ENCODE results near the gene ST6GALNAC4.

Gene ST6GALNAC4

DNA sequence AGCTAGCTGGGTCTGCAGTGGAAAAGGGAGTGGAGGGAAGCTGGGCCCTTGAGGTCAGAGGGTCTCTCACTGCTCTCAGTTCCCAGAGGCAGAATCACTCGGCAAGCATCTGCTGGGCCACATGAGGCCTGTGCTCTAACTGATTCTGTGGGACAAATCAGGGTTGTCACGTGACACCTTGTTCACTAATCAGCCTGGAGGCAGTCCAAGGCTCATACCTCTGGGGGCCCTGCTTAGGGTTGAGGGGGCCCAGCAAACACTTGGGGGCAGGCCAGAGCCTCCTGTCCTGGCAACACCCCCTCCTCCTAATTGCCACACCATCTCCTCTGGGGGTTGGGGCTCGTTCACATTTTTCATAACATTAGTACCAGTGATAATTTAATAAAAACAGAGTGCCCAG, 29.9 kb upstream of the ST6GALNAC4 start:
- no peak for DNase-seq

DNA sequence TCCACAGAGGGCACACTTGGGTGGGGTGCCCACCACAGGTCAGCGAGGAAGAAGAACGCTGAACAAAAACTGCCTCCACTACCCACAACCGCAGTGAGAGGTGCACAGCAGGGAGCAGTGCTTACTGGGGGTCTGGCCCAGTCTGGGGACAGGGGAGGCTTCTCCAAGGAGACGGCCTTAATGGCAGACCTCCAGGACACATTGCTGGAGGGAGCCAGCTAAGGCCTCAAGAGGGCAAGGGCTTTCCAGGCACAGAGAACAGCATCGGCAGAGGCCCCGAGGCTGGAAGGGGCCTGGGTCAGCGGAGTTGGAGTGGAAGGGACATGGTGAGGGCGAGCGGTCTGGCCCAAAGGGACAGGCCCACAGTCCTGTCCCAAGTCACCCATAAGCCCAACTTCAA, 29.1 kb upstream of the ST6GALNAC4 start:
- DNase-seq: no peak

DNA sequence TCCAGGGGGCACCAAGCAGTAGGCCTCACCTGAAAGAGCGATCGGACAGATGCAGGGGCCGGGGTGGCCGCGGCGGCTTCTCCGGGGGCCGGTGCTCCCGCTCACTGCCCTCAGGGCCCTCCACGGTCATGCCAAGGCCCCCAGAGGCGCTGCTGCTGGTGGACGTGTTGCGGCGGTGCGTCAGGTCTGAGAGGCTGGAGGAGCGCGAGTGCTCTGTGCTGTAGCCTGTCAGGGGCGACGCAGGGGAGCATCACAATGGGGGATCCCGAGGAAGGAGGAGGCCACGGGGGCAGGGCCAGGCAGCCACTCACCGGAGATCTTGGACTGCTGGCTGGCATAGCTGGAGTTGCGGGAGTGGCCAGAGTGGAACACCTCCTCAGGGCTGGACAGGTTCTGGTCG, 28.5 kb upstream of the ST6GALNAC4 start:
- DNase-seq: no peak

DNA sequence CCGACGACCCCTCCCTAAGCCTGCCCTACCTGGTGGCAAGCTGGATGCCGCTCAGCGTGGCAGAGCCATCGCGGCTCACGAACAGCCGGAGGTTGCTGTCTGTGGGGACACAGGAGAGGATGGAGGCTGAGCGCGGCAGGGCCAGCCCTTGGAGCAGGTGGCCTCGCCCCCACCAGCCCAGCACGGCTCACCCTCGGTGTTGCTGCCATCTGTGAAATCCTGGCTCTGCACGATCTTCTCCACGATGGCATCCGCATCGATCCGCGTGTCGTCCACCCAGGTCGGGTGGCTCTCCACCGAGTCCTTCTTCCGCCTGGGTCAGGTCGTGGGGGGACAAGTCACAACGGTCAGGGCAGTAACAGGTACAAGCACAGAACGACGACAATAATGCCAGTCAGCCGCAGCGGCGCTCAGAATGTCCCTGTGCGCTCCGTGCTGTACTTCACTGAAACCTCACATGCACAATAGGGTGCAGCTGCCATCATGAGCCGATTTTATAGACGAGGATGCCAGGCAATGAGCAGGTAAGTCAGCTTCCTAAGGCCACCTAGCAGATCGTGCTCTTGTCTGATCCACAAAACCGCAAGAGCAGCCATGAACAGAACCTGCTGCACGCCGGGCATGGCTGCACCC, 27.9 kb upstream of the ST6GALNAC4 start:
- DNase-seq: no peak

DNA sequence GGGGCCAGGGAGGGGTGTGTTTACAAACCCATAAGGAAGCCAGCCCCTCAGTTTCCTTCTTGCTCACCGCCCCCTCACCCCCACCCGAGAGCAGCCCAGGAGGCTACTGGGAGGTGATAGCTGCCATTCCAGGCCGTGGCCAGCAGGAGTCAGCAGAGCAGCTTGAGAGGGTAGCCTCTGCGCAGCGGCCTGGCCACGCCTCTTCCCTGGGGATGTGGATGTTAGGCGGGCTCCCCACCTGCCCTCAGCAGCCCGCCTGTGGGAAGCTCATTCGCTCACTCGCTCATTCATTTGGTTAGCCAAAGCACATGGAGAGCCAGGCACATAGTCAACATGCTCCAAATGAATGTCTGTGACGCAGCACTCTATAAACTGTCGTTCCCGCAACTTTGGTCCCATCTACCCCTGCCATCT, 26.9 kb upstream of the ST6GALNAC4 start:
- peak; percentile 70 for DNase-seq

DNA sequence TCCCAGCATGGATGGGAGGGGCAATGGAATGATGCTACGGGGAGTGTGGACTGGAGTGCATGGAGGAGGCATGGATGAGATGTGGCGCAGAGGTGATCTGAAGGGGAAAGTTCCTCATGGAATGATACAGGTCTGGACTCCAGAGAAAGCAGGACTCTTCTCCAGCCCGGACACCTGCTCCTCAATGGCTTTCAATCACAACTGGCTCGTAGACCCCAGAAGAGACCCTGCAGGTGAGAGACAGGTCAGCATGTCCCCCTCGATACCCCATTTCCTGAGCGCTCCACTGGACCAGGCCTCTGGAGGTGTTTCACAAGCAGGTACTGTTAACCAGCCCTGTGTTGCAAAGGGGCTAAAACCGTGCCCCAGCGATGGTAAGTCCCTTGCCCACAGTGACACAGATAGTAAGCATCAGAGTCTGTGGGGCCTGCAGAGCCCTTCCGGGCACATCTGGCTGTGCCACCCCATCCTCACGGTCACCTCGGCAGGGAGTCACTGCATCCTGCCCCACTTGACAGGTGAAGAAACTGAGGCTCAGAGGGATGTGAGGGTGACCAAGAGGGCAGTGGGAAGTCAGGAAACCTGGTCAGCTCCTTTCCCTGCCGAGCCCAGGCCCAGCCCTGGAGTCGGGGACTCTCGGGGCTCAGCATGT, 26.3 kb upstream of the ST6GALNAC4 start:
- no peak for DNase-seq

DNA sequence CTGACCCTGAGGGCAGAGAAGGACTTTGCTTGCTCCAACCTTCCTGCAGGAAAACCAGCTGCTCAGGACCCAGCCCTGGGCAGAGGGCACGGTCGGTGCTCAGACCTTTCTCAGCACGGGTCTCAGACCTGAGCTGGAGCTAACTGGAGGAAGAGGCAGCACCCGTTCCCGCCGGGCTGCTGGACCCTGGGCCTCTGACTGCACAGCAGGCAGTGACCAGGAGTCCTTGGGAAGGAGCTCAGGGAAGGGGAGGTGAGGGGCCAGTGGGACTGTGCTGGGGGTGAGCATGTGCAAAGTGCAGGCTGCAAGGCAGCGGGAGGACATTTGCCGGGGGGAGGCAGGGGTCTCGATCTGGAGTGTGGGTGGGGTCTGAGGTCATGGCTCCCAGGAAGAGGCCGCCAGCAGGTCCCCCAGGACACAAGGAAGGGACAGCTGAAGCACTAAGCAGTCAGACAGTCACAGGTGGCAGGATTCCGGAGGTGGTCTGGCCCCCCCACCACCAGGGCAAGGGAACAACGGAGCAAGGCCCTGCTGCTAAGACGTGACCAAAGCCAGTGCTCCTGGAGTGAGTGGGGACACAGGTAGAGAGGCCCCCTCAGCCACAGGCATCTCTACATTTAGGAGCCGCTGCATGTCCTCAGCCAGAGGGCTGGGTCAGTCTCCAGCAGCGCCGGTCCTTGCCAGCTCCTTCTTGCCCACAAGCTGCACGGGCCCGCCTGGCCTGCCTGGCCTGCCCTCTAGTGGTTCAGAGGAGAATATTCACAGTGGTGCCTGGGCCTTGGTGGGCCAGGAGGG, 25.6 kb upstream of the ST6GALNAC4 start:
- DNase-seq: peak; percentile 42

DNA sequence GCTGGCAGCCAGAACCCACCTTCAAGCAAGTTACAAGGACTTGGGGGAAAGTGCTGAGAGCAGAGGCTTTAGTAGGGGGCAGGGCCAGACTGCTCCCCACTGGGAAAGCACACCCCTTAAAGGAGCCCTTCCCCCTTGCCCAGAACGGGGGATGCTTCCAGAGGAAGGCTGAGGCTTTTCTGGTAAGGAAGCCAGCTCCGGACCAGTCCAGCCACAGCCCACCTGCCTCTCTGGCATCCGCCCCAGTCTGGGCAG, 25.0 kb upstream of the ST6GALNAC4 start:
- no peak for DNase-seq

DNA sequence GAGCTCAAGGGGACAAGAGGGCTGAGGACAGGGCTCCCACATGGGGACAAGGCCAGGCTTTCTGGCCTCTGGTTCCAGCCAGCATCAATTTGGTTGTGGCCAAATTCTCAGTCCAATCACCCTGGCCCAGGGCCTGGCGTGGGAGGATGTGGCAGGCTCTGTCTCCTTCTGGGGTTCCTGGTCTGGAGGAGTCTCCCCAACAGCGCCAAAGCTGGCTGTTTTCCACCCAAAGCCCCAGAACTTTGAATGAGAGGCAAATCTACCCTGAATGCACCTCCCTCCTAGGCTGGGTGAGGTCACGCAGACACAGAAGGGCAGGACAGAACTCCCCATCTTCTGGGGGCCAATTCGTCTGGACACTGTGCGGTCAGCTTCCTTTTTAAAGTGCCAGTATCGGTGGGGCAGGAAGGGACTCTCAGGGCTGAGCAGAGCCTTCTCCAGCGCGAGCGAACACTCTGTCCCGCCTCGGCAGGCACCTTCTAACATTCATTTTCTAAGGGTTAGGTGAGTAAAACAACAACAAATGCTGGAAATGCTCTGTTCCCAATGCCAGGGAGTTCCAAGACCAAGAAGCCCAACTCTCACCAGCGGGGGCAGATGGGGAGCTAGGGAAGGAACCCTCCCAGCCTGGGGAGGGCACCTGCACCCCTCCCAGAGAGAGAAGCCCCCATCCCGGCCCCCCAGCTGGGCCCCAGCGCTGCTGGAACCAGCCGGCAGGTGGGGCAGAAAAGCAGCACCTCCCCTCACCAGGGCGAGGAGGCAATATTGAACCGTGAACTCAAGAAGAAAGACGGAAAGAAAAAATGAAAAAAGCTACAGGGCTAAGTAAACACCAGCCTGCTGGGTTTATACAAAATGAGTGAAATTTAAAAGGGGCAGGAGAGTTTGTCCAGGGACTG, 24.5 kb upstream of the ST6GALNAC4 start:
- DNase-seq: no peak

DNA sequence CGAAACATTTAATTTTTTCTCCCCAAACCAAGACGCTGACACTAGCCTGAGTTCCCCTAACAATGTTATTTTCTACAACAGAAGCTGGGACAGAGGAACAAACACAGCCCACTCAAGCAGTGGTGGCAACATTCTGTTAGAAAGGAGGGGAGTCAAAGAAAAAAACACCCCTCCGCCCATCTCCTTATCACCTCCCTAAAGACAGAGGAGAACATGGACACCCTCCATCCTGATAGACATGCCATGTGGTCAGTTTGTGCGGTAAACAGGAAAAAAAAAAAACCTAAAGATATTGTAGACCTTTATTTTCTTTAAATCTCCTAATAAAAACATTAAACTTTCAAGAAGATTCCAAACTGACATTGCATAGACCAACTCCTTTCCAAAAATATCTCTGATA, 23.8 kb upstream of the ST6GALNAC4 start:
- DNase-seq: no peak

DNA sequence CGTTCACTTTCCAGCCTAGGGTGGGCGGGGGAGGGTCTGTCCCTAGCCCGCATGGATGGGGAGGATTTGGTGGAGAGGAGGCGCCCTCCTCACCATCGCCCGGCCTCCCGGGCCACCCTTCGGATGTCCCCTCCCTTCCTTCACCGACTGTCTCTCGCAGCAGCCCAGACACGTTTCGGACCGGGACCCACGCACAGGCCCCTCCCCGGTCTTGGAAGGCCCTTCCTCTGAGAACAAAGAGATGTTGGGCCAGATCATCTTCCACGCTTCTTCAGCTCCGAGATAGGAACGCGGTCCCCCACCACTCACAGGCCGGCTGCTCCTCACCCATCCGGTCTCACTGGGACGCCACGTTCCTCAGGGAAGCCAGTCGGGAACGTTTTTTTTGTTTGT, 21.5 kb upstream of the ST6GALNAC4 start:
- no peak for DNase-seq

DNA sequence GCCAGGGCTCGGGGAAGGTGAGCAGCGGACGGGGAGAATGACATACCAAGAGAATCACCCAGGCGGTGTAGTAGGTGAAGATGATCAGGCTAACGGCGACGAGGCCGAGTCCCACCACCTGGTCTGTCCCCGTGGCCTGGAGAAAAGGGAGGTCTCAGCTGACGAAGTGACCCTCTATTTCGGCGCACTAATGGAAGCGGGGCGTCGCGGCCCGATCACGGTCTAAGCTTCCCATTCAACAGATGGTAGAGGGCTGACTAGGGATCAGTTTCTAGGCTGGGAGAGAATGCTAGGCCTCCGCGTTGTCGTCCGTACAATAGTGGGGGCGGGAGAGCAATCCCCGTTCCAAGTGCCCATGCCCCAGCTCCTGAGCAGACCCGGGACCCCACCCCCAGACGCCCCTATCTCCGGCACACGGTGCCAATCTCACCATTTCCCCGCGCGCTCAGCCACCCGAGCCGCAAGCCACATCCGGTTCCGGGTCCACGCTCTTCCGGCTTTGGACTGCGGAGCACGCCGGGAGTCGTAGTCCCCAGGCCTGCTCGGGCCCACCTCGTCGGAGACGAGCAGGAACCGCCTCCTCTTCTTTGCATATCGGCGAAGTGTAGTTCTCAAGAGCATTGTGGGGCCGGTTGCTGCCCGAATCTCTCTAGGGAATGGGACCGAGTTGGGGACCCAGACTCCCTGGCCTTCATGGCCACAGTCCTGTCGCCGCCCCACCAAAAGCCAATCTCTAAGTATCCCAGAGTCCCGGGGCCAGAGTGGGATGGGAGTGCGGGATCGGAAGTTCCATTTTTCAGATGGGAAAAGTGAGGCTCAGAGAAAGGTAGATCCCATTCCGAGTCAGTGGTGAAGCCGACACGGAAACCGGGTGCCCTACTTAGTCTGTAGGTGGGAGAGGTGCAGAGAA, 20.8 kb upstream of the ST6GALNAC4 start, which contains the start of gene DPM2:
DPM2 (minus strand) TSS at position 467 of the 910 bp plus-strand sequence; CDS start at position 433, 34 bp downstream.
- DNase-seq: peak; percentile 85

DNA sequence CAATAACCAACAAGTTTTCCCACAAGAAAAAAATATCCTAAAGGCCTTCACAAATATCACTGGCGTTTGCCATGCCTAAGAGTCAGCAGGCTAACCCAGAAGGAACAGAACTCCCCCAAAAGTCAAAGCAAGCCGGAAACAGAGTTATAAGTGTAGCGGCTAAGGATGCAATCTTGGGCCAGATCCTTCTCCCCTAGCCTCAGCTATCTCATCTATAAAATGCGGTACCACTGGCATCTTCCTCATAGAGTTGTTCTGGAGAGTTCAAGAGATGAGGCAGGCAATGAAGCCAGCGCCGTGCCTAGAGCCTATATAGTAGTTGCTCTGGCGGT, 20.2 kb upstream of the ST6GALNAC4 start:
- peak; percentile 31 for DNase-seq

DNA sequence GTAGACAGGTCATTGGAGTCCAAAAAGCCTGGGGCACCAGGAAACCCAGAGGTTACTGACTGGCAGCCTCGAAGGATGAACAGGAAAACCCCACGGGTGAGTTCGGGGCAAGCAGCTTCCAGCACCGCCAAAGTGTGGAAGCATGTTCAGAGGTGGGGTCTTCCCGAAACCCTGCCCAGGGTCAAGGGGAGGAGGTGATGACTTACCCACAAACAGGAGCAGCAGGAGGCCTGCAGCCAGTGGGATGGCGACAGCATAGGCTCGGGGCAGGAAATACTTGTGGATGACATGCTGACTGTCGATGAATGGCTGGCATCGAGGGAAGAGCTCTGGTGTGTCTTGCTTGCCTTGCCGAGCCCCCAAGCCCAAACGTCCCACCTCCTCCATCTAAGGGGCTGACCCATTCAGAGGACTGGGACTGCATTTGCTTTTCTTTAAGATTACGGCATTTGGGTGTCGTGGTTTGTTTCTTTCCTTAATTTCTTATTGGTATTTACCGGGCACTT, 19.6 kb upstream of the ST6GALNAC4 start:
- no peak for DNase-seq

DNA sequence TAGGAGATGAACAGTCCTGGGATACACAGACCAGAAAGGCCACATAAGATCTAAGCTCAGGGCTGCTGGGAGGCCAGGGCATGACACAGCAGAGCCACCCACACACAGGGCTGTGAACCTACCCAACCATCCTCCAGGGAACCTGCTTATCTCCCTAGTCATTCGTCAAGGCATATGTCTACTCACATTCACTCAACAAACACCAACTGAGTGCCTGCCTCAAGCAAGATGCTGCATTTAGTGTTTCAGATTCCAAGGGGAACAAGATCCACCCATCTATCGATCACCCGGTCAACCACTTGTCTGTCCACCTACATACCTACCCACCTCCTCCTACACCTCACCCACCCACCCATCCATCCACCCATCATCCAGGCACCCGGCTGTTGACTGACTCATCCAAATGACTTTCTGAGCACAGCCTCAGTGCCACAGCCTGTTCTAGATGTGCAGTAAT, 19.0 kb upstream of the ST6GALNAC4 start:
- no peak for DNase-seq

DNA sequence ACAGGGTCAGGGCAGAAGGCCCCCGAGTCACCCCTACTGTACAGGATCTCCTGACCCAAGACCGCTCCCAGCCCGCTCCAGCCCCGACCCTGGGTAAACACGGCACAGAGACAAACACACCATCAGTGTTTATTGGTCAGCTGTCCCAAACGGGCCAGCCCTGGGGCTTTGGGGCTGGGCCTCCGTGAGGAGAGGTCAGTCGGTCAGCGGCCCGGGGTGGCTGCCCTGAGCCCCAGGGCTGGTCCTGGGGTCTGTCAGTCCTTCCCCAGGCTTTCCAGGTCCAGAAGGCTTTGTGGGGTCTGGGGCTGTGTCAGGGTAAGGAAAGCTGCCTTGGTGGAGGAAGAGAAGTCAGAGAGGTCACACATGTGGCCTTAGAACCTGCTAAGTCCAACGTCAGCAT, 18.1 kb upstream of the ST6GALNAC4 start:
- DNase-seq: no peak

DNA sequence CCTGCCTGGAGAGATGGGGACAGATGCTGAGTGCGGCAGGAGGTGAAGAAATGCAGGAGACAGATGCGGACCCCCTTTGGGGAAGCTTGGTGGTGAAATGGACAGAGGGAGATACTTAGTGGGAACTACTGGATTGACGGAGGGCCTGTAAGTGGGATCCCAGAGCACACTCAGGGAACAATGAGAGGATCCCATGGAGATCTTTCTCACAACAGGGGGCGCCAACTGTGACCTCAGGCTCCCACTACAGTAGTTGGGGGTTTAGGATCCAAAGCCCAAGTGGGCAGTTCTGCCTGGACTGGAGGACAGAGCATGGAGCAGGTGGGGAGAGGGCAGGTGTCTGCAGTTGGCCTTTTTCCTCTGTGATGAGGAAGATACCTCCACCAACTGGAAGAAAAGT, 17.4 kb upstream of the ST6GALNAC4 start:
- DNase-seq: no peak

DNA sequence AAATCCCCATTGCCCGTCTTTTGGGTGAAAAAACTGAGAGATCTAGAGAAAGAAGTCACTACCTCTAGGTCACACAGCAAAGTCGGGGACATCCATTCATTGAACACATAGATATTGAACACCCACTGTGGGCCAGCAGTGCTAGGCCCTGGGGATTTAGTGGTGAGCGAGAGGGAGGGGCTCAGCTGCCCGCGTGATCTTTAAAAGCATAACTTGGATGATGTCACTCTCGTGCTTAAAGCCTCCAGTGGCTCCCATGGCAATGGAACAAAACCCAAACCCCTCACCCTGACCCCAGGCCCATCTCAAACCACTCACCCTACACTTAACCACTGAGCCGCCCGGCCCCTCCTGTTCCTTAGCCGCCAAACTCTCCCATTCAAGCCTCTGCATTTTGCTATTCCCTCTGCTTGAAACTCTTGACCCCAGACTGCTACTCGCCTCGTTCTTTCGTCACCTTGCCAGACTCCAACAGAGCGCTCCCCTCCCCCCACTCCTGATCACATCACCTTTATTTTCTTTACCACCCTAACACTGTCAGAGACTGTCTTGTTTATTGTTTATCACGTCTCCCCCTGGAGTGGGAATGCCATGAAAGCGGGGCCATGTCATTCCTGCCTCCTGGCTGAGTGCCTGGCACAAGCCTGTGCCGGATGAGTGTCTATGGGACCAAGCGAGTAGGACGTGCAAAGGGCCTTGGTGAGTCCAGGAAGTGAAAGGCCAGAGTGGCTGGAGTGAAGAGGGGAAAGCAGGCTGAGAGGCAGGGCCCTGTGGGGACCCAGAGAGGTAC, 14.4 kb upstream of the ST6GALNAC4 start:
- no peak for DNase-seq

DNA sequence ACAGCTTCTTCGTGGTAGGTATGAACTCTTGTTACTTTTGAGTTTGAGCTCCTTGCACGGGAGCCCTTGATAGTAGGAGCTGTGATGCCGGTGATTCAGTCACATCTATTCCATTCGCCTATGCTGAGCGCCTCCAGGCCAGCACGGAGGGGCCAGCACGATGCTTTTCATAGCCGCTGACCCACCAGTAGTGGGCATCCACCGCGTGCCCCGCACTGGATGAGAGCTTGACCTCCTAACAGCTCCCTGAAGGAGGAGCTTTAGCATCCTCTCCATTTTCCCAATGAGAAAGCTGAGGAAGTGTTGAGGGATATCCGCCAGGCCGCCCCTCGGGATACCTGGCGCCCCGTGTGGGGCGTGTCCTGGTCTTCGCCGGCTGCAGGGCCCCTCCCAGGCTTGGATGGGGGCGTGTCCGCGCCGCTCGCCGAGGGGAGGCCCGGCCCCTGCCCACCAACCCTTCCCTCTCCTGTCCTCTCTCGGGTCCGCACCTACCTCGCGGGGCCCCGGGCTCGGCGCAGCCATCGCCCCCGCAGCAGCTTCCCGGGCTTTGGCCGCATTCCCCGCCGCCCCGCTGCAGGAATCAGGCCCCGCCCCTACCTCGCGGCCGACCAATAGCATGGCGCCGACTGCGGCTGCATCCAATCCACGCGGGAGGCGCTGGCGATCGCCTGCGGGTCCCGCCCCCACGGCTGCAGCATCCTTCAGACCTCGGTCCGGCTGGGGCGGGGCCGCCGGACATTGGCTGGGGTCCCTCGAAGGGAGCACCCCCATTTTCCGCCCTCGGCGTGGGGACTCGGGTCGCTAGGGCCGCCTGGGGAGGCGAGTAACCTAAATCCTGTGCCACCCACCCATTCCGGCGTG, 13.6 kb upstream of the ST6GALNAC4 start, which contains the start of gene PIP5KL1:
PIP5KL1 (minus strand) TSS at position 547 of the 861 bp plus-strand sequence; CDS start at position 522, 25 bp downstream.
- DNase-seq: peak; percentile 60

DNA sequence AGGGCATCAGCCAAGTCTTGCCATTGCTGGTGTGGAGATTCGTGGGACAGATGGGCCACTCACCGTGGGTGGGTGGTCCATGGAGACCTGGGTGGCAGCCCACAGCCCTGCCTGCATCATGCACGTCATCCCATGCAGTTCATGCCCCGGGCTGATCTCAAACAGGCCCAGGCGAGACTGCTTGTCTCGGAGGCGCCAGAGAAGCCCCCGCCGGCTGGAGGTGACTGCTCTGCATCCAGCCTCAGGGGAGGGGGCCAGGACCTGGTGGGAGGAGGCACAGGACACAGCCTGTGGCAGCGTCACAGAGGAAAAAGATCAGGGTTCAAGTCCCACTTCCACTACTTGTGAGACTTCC, 12.8 kb upstream of the ST6GALNAC4 start:
- DNase-seq: no peak

Data from central memory CD4-positive, alpha-beta T cell (primary cell).